Lower leg skin (tissue), 3 donors: ENCODE results near the gene STS.

Experiments used
- POLR2A ChIP-seq, 2 donors: fragments of 450-650 bp; IDR thresholded peaks; one replicate each; pipeline ENCODE4 v1.6.1; 2016 to 2017; ENCODE audit warnings: antibody characterized with exemption in 2 of 2, mild to moderate bottlenecking in 1 of 2, moderate library complexity in 1 of 2
- TF ChIP-seq, protein P1 (sequence below), 3 donors: fragments of 450-650 bp; IDR thresholded peaks; one replicate each; pipeline ENCODE4 v1.5.1; 2016; ENCODE audit warnings: antibody characterized with exemption in 3 of 3, mild to moderate bottlenecking in 3 of 3, moderate library complexity in 2 of 3

DNA sequence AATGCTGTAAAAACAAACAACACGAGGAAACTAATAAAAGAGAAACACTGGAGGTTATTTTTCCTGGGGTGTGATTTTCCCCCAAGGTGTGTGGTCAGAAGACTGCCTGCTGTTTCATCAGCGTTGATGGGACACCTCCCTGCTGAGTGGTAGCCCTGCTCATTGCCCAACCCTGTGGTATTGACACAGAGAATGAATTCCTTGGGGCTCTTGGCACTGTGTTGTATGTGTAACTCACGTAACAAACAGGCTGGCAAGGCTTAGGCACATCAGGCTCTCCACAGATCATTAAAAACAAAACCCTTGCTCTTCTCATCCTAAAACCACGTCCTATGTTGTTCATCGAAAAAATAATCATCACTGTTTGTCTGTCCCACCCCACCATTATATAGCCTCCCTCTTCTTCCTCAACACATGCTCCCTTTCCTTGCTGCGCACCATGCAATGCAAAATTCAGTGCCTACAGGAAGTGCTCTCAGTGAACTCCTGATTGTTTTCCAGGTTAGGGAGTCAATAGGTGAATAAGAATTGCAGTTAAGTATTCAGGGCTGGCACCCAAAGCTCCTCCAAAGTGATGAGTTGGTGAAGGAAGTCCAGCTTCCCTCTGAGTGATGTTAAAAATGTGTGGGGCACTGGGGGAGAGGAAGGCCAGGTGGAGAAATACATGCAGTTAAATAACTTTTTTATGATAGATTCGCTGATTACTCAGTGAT is 11.8 kb downstream of the STS start:
- TF ChIP-seq POLR2A (IDR thresholded peaks at IDR 0.05): no peak
- TF ChIP-seq, protein P1, sequence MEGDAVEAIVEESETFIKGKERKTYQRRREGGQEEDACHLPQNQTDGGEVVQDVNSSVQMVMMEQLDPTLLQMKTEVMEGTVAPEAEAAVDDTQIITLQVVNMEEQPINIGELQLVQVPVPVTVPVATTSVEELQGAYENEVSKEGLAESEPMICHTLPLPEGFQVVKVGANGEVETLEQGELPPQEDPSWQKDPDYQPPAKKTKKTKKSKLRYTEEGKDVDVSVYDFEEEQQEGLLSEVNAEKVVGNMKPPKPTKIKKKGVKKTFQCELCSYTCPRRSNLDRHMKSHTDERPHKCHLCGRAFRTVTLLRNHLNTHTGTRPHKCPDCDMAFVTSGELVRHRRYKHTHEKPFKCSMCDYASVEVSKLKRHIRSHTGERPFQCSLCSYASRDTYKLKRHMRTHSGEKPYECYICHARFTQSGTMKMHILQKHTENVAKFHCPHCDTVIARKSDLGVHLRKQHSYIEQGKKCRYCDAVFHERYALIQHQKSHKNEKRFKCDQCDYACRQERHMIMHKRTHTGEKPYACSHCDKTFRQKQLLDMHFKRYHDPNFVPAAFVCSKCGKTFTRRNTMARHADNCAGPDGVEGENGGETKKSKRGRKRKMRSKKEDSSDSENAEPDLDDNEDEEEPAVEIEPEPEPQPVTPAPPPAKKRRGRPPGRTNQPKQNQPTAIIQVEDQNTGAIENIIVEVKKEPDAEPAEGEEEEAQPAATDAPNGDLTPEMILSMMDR (IDR thresholded peaks at IDR 0.05): no peak
